Uterus (tissue), 4 donors: ENCODE results near the gene SON. TPM values are rescaled to one million over a fixed set of nuclear protein-coding genes. Genes with fewer than 3 reads are reported as not detected.

ENCODE experiments used
- DNase-seq, 2 donors: peaks; one replicate each; pipeline ENCODE4 v3.0.0-alpha.2; 2019 to 2020
- H3K27ac ChIP-seq, 2 donors: fragments of 200-600 bp; sonication (generic); 1 replicate in 1 of 2; 2 replicates in 1 of 2; pipeline ENCODE4 v1.5.1; 2016 to 2018
- H3K27me3 ChIP-seq, 2 donors: fragments of 200-600 bp; sonication (generic); one replicate each; pipeline ENCODE4 v1.5.1; 2018 to 2019; ENCODE audit warnings: control low read depth in 1 of 2
- H3K36me3 ChIP-seq, 2 donors: fragments of 200-600 bp; sonication (generic); one replicate each; pipeline ENCODE4 v1.5.1; 2019; ENCODE audit warnings: control low read depth in 1 of 2
- H3K4me1 ChIP-seq, 2 donors: fragments of 200-600 bp; sonication (generic); one replicate each; pipeline ENCODE4 v1.5.1; 2018 to 2019; ENCODE audit warnings: control low read depth in 1 of 2
- H3K4me3 ChIP-seq, 2 donors: fragments of 200-600 bp; sonication (generic); 1 replicate in 1 of 2; 2 replicates in 1 of 2; pipeline ENCODE4 v1.5.1; 2018 to 2019; ENCODE audit warnings: mild to moderate bottlenecking in 1 of 2
- H3K9me3 ChIP-seq, 2 donors: fragments of 200-600 bp; sonication (generic); one replicate each; pipeline ENCODE4 v1.5.1; 2019; ENCODE audit warnings: control low read depth in 1 of 2
- CTCF ChIP-seq, 4 experiments: fragments of 200-600 bp in 2 of 4; fragments of 450-650 bp in 2 of 4; sonication (generic) in 2 of 4; IDR thresholded peaks; one replicate each; pipeline ENCODE4 v1.5.1; 2016 to 2019; ENCODE audit warnings: antibody characterized with exemption in 4 of 4, mild to moderate bottlenecking in 2 of 4, moderate library complexity in 1 of 4
- POLR2A ChIP-seq, 2 donors: fragments of 450-650 bp; IDR thresholded peaks; one replicate each; pipeline ENCODE4 v1.6.1; 2016; ENCODE audit warnings: antibody characterized with exemption in 2 of 2, mild to moderate bottlenecking in 1 of 2, moderate library complexity in 1 of 2
- intact Hi-C: fragments of 100-400 bp; cut with DNase I; formaldehyde crosslinking; loops from one replicate; pipeline ENCODE4 v1.15.1; 2023; ENCODE audit warnings: low total_unique reads
- total RNA-seq, 4 donors: library from RNA; depleted of rRNA in 3 of 4; stranded (reverse); fragments of >200 nt in 3 of 4; gene quantifications; one replicate each; pipeline versions ENCODE4 v1.1.0 to v1.2.4, GENCODE V29; 2014 to 2023
- donor health status: DM: yes; HTN: yes; CAD: no.

SON gene
- total RNA-seq, 4 donors from 2014 or later, result 249 to 420 (median 304) TPM

GRCh38 chr21:33560965-33561364, 18.1 kb downstream of the SON start:
- DNase-seq, result no peak
- H3K27me3 ChIP-seq, result no peaks in the 10 kb centered on the region
- H3K36me3 ChIP-seq, result no peaks in the 10 kb centered on the region
- peaks cover 0 to 1% of the 10 kb centered on the region in 2 donors for H3K4me1 ChIP-seq
- H3K4me3 ChIP-seq, result no peak overlapping the region
- intact Hi-C loops, result no loop called here
- no peak overlapping the region for H3K27ac ChIP-seq
- TF ChIP-seq POLR2A (IDR thresholded peaks at IDR 0.05) (no peak), CTCF (IDR thresholded peaks at IDR 0.05) (no peak)
- H3K9me3 ChIP-seq, result no peaks in the 10 kb centered on the region

- TF ChIP-seq CTCF (IDR thresholded peaks at IDR 0.05) (no peak), POLR2A (IDR thresholded peaks at IDR 0.05) (no peak)
- Histone ChIP-seq H3K36me3 (no peaks in the 10 kb centered on the region), H3K9me3 (no peaks in the 10 kb centered on the region), H3K4me3 (no peak overlapping the region), H3K27me3 (no peaks in the 10 kb centered on the region), H3K4me1 (no peaks in the 10 kb centered on the region), H3K27ac (no peak overlapping the region)
- intact Hi-C loops, result no loop called here
- DNase-seq, result no peak
These were observed 18.5 kb downstream of the SON start for GRCh38 chr21:33561373-33561772.

GRCh38 chr21:33562389-33562788, 19.6 kb downstream of the SON start:
- no peaks in the 10 kb centered on the region for H3K4me1 ChIP-seq
- no peaks in the 10 kb centered on the region for H3K36me3 ChIP-seq
- no peak overlapping the region for H3K4me3 ChIP-seq
- H3K27ac ChIP-seq, result no peak overlapping the region
- intact Hi-C loops, result no loop called here
- no peak for TF ChIP-seq POLR2A (IDR thresholded peaks at IDR 0.05)
- no peak for TF ChIP-seq CTCF (IDR thresholded peaks at IDR 0.05)
- DNase-seq, result no peak
- no peaks in the 10 kb centered on the region for H3K27me3 ChIP-seq
- H3K9me3 ChIP-seq, result no peaks in the 10 kb centered on the region

- Histone ChIP-seq H3K27ac (no peak overlapping the region), H3K9me3 (no peaks in the 10 kb centered on the region), H3K4me1 (no peaks in the 10 kb centered on the region), H3K27me3 (no peaks in the 10 kb centered on the region), H3K36me3 (no peaks in the 10 kb centered on the region), H3K4me3 (no peak overlapping the region)
- intact Hi-C loops, result no loop called here
- TF ChIP-seq CTCF (IDR thresholded peaks at IDR 0.05), result no peak
- no peak for TF ChIP-seq POLR2A (IDR thresholded peaks at IDR 0.05)
- no peak for DNase-seq
These were observed 23.7 kb downstream of the SON start for GRCh38 chr21:33566514-33566913.

GRCh38 chr21:33567914-33568313, 25.1 kb downstream of the SON start:
- intact Hi-C loops, result no loop called here
- no peak overlapping the region for H3K4me3 ChIP-seq
- H3K27me3 ChIP-seq, result no peaks in the 10 kb centered on the region
- TF ChIP-seq CTCF (IDR thresholded peaks at IDR 0.05) (no peak), POLR2A (IDR thresholded peaks at IDR 0.05) (no peak)
- no peaks in the 10 kb centered on the region for H3K36me3 ChIP-seq
- H3K9me3 ChIP-seq, result no peaks in the 10 kb centered on the region
- no peaks in the 10 kb centered on the region for H3K4me1 ChIP-seq
- no peak for DNase-seq
- no peak overlapping the region for H3K27ac ChIP-seq
